ENCODE measurements around the gene HES4. TPM values are rescaled to one million over a fixed set of nuclear protein-coding genes. Genes with fewer than 3 reads are reported as not detected.

The HES4 gene
- total and polyA plus RNA-seq, 10 of the 15 experiments (the other 5 are each of a cell fraction or from before 2014, with no cell fraction given), result 0.44 to 1.7 (median 0.85) TPM; not detected in 5

DNA sequence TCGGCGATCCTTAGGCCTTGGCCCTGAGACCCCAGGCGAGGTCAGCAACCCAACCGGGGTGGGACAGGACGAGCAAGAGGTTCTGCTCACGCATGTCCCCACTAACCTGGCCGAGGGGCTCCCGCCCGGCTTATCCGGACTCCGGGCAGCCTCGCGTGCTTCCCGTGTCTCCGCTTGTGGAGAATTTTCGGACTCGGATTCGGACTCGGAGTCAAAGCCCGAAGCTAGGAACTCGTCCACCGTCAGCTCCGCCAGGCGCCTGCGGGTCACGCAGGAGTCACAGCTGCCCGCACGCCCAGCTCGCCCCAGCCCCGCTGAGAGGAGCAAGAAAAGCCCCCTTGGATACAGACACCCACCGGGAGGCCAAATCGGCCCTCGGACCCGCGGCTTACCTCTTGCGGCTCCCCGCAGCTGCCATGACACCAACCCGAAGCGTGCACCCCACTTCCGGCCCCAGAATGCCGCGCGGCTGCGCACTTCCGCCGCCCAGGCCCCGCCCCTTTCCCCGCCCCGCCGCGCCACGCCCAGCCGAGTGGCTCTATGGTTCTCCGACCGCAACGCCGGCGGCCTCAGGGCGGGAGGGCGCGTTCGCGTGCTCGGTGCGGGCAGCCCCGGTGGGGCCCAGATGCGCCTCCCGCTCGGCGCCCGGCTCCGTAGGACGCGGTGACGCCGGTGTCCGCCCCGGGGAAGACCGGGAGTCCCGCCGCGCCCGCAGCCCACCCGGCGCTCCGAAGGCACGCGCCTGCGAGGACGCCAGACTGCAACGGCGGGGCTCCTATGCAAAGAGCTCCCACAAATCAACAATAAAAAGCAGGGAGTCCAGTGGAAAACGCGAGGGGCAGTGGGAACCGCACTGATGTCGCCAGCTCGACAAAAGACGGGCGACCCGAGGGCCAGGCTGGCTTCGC lies 40.8 kb downstream of the HES4 start, which contains the start of gene NOC2L (continued):
- TF ChIP-seq, protein P1, sequence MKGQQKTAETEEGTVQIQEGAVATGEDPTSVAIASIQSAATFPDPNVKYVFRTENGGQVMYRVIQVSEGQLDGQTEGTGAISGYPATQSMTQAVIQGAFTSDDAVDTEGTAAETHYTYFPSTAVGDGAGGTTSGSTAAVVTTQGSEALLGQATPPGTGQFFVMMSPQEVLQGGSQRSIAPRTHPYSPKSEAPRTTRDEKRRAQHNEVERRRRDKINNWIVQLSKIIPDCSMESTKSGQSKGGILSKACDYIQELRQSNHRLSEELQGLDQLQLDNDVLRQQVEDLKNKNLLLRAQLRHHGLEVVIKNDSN (IDR thresholded peaks at IDR 0.05; ENCODE audit: borderline replicate concordance, extremely low read length, insufficient read depth, low read depth, low read length), result no peak
- TF ChIP-seq RELA (IDR thresholded peaks at IDR 0.05; ENCODE audit: borderline replicate concordance, partially characterized antibody) (no peak), STAT3 (IDR thresholded peaks at IDR 0.05; ENCODE audit: low read depth, low read length) (no peak), RB1 (IDR thresholded peaks at IDR 0.05; ENCODE audit: borderline replicate concordance) (no peak; the same call in 1 of the 2 replicates), POU2F2 (IDR thresholded peaks at IDR 0.05; ENCODE audit: borderline replicate concordance, low read depth, low read length) (no peak; the same call in 2 of the 3 replicates), WRNIP1 (IDR thresholded peaks at IDR 0.05; ENCODE audit: borderline replicate concordance, low read depth, low read length) (no peak), BCL11A (IDR thresholded peaks at IDR 0.05; ENCODE audit: low read depth, low read length) (no peak), ZNF217 (IDR thresholded peaks at IDR 0.05) (no peak), NRF1 (conservative IDR thresholded peaks at IDR 0.05; ENCODE audit: low read depth, low read length) (no peak), MYB (IDR thresholded peaks at IDR 0.05; ENCODE audit: borderline replicate concordance, low read depth, low read length) (no peak), IKZF1 (conservative IDR thresholded peaks at IDR 0.05) (peak; percentile 63), RAD21 (IDR thresholded peaks at IDR 0.05; ENCODE audit: insufficient read depth, low read depth, low read length) (no peak), NR2F1 (conservative IDR thresholded peaks at IDR 0.05) (peak; percentile 68), SRF (IDR thresholded peaks at IDR 0.05; ENCODE audit: low read depth in 2 of 2, low read length in 2 of 2) (no peak)
- TF ChIP-seq, protein P2, sequence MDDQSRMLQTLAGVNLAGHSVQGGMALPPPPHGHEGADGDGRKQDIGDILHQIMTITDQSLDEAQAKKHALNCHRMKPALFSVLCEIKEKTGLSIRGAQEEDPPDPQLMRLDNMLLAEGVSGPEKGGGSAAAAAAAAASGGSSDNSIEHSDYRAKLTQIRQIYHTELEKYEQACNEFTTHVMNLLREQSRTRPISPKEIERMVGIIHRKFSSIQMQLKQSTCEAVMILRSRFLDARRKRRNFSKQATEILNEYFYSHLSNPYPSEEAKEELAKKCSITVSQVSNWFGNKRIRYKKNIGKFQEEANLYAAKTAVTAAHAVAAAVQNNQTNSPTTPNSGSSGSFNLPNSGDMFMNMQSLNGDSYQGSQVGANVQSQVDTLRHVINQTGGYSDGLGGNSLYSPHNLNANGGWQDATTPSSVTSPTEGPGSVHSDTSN (IDR thresholded peaks at IDR 0.05; ENCODE audit: insufficient replicate concordance, low read depth, low read length), result no peak
- TF ChIP-seq, protein P3, sequence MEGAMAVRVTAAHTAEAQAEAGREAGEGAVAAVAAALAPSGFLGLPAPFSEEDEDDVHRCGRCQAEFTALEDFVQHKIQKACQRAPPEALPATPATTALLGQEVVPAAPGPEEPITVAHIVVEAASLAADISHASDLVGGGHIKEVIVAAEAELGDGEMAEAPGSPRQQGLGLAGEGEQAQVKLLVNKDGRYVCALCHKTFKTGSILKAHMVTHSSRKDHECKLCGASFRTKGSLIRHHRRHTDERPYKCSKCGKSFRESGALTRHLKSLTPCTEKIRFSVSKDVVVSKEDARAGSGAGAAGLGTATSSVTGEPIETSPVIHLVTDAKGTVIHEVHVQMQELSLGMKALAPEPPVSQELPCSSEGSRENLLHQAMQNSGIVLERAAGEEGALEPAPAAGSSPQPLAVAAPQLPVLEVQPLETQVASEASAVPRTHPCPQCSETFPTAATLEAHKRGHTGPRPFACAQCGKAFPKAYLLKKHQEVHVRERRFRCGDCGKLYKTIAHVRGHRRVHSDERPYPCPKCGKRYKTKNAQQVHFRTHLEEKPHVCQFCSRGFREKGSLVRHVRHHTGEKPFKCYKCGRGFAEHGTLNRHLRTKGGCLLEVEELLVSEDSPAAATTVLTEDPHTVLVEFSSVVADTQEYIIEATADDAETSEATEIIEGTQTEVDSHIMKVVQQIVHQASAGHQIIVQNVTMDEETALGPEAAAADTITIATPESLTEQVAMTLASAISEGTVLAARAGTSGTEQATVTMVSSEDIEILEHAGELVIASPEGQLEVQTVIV (IDR thresholded peaks at IDR 0.05; ENCODE audit: borderline replicate concordance, partially characterized antibody), result peak; percentile 56
- TF ChIP-seq, protein P4, sequence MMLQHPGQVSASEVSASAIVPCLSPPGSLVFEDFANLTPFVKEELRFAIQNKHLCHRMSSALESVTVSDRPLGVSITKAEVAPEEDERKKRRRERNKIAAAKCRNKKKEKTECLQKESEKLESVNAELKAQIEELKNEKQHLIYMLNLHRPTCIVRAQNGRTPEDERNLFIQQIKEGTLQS (IDR thresholded peaks at IDR 0.05; ENCODE audit: borderline replicate concordance, extremely low read depth, low read depth, low read length), result no peak
- TF ChIP-seq, protein P5, sequence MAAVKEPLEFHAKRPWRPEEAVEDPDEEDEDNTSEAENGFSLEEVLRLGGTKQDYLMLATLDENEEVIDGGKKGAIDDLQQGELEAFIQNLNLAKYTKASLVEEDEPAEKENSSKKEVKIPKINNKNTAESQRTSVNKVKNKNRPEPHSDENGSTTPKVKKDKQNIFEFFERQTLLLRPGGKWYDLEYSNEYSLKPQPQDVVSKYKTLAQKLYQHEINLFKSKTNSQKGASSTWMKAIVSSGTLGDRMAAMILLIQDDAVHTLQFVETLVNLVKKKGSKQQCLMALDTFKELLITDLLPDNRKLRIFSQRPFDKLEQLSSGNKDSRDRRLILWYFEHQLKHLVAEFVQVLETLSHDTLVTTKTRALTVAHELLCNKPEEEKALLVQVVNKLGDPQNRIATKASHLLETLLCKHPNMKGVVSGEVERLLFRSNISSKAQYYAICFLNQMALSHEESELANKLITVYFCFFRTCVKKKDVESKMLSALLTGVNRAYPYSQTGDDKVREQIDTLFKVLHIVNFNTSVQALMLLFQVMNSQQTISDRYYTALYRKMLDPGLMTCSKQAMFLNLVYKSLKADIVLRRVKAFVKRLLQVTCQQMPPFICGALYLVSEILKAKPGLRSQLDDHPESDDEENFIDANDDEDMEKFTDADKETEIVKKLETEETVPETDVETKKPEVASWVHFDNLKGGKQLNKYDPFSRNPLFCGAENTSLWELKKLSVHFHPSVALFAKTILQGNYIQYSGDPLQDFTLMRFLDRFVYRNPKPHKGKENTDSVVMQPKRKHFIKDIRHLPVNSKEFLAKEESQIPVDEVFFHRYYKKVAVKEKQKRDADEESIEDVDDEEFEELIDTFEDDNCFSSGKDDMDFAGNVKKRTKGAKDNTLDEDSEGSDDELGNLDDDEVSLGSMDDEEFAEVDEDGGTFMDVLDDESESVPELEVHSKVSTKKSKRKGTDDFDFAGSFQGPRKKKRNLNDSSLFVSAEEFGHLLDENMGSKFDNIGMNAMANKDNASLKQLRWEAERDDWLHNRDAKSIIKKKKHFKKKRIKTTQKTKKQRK (IDR thresholded peaks at IDR 0.05; ENCODE audit: low read depth, low read length), result no peak

All from GM12878 (cell line).